Activated CD4-positive, alpha-beta T cell treated with anti-CD3 and anti-CD28 coated beads, Interleukin-2, amount 10 ng/mL, durations not matched to agents 7 days and 5 days (primary cell): ENCODE results near the gene LTB4R2. TPM values are rescaled to one million over a fixed set of nuclear protein-coding genes. Genes with fewer than 3 reads are reported as not detected.
A peak's percentile ranks its signal among the peaks of the same experiment; 100 is the strongest.

Experiments
- CTCF ChIA-PET: fragments of 350-600 bp; sonication (Branson Sonifier 250); formaldehyde crosslinking; loops from one replicate; lab custom pipeline; 2021; ENCODE audit warnings: antibody characterized with exemption; lab: Charles Lee
- POLR2A ChIA-PET: fragments of 350-600 bp; sonication (Branson Sonifier 250); formaldehyde crosslinking; loops from one replicate; lab custom pipeline; 2021; ENCODE audit warnings: antibody characterized with exemption; lab: Charles Lee
- DNase-seq: peaks from one replicate; pipeline ENCODE4 v3.0.0-alpha.2; 2020
- H3K27ac Mint-ChIP-seq: one replicate; pipeline ENCODE4 v1.8.0; 2021; ENCODE audit warnings: mild to moderate bottlenecking, moderate library complexity, mixed read lengths
- H3K27me3 Mint-ChIP-seq: one replicate; pipeline ENCODE4 v1.8.0; 2021; ENCODE audit warnings: mixed read lengths
- H3K36me3 Mint-ChIP-seq: one replicate; pipeline ENCODE4 v1.8.0; 2021; ENCODE audit warnings: low read depth, mixed read lengths
- H3K4me1 Mint-ChIP-seq: one replicate; pipeline ENCODE4 v1.8.0; 2021; ENCODE audit warnings: mixed read lengths
- H3K4me3 Mint-ChIP-seq: one replicate; pipeline ENCODE4 v1.8.0; 2021; ENCODE audit warnings: mild to moderate bottlenecking, moderate library complexity, mixed read lengths
- H3K9me3 Mint-ChIP-seq: one replicate; pipeline ENCODE4 v1.8.0; 2021; ENCODE audit warnings: mixed read lengths
- total RNA-seq, 2 experiments: library from RNA; stranded (reverse); gene quantifications; one replicate each; pipeline ENCODE4 v1.2.3, GENCODE V29; 2021

The LTB4R2 gene
- total RNA-seq, 2 experiments from 2014 or later: 18.6 to 21.7 TPM

DNA sequence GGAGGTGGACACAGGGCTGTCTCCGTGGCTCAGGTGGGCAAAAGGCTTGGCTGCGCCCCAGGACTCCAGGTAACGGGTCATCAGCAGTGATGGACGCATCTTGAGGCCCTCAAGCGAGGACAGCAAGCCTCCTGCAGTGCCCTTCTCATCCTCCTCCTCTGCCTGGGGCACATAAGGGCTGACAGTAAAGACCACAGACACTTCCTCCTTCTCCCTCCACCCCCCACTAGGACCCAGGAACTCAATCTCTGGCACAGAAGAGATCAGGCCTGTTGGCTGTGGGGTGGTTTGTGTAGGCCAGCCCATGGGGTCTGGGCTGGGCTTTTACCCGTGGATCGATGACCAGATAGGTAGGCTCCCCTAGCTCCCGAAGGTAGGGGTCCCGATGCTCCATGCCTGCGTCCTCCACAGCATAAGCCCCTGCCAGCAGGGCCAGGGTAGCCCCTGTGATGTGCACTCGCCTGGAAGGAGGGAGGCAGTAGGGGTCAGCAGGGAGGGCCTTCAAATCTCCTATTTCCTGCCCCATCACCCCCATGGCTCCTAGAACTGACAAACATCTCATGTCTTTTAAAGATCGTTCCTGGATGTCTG lies 19.2 kb downstream of the LTB4R2 start:
- no peak for DNase-seq
- POLR2A ChIA-PET: no interaction called here
- H3K27ac Mint-ChIP-seq: peak overlapping the region; percentile 38
- peaks cover 25% of the 10 kb centered on the region for H3K27me3 Mint-ChIP-seq
- no peak overlapping the region for H3K4me3 Mint-ChIP-seq
- H3K4me1 Mint-ChIP-seq: peaks cover 53% of the 10 kb centered on the region
- CTCF ChIA-PET: interaction anchor here (0.8 to 13.5 kb wide), 8 partner anchors 8 to 108 kb away, joined by 3 to 136 read pairs (median 7); partner anchors contain the start of genes CBLN3, CIDEB, KHNYN and LTB4R
- no peaks in the 10 kb centered on the region for H3K9me3 Mint-ChIP-seq
- no peaks in the 10 kb centered on the region for H3K36me3 Mint-ChIP-seq

DNA sequence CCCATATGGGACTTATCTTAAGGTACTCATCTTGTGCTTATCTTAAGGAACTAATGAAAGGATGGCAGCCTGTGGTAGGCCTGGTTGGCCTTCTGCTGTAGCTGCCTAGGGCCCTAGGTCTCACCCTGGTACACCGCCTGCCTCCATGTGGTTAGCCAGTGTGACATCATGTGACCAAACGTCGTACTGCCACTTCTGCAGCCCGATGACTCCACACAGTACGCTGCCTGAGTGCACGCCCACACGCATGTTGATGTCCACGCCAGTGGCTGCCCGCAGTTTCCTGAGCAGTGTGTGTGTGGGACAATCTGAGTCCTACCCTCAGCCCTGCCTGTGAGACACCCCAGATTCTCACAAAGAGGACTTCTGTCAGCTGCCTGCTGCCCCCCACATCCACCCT lies 19.8 kb downstream of the LTB4R2 start:
- peak; percentile 52 for DNase-seq
- ChIA-PET CTCF (interaction anchor here (1.0 to 13.5 kb wide), 8 partner anchors 9 to 107 kb away, joined by 3 to 136 read pairs (median 7); partner anchors contain the start of genes CIDEB, LTB4R, LTB4R2 and RIPK3), POLR2A (no interaction called here)
- no peaks in the 10 kb centered on the region for H3K9me3 Mint-ChIP-seq
- H3K27ac Mint-ChIP-seq: no peak overlapping the region
- H3K4me1 Mint-ChIP-seq: peaks cover 57% of the 10 kb centered on the region
- no peak overlapping the region for H3K4me3 Mint-ChIP-seq
- H3K36me3 Mint-ChIP-seq: no peaks in the 10 kb centered on the region
- H3K27me3 Mint-ChIP-seq: peaks cover 29% of the 10 kb centered on the region

DNA sequence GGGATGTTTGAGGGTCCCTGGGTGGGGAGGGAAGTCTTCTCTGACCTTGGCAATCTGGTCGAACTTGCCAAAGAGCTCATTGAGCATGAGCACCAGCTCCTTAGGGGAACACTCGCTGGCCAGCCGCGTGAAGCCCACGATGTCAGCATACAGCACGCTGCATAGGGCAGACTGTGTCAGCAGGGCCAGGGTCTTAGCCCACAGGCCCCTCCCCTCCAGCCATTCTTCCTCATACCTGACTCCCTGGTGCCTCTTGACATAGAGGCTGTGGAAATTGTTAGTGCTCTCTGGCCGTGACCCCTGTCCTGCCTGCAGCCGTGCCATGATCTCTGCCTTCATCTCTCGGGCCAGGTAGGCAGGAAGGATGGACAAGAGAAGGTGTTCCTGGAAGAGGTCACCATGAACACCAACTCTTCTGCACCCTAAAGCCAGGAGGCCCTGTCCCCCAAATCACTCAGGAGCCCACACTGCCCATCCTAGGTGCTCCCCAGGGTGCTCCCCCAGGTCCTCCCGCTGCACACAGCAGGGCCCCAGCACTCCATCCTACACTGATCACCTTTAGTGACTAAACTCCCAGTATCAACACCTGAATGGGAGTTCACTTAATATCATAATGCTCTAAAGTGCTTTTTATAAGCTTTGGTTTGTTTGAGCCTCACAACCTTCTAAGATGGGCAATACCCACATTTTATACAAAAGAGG lies 21.2 kb downstream of the LTB4R2 start:
- POLR2A ChIA-PET: no interaction called here
- Mint-ChIP-seq H3K4me1 (peaks cover 67% of the 10 kb centered on the region), H3K27ac (no peak overlapping the region), H3K4me3 (no peak overlapping the region), H3K36me3 (peaks cover 10% of the 10 kb centered on the region), H3K27me3 (peaks cover 36% of the 10 kb centered on the region), H3K9me3 (no peaks in the 10 kb centered on the region)
- CTCF ChIA-PET: interaction anchor here (0.7 to 13.5 kb wide), 7 partner anchors 21 to 194 kb away, joined by 3 to 136 read pairs (median 5); partner anchors contain the start of genes CBLN3, CIDEB, KHNYN and LTB4R
- no peak for DNase-seq

- Mint-ChIP-seq H3K4me3 (peak overlapping the region; percentile 30), H3K27me3 (peaks cover 38% of the 10 kb centered on the region), H3K27ac (peak overlapping the region; percentile 74), H3K36me3 (peaks cover 15% of the 10 kb centered on the region), H3K4me1 (peaks cover 69% of the 10 kb centered on the region), H3K9me3 (no peaks in the 10 kb centered on the region)
- ChIA-PET CTCF (interaction anchor here (0.5 to 13.5 kb wide), 17 partner anchors 10 to 112 kb away, joined by 3 to 136 read pairs (median 5); partner anchors contain the start of genes CBLN3, CIDEB, KHNYN and LTB4R), POLR2A (no interaction called here)
- no peak for DNase-seq
Measured at GRCh38 chr14:24331731-24332267, 21.9 kb downstream of the LTB4R2 start.

DNA sequence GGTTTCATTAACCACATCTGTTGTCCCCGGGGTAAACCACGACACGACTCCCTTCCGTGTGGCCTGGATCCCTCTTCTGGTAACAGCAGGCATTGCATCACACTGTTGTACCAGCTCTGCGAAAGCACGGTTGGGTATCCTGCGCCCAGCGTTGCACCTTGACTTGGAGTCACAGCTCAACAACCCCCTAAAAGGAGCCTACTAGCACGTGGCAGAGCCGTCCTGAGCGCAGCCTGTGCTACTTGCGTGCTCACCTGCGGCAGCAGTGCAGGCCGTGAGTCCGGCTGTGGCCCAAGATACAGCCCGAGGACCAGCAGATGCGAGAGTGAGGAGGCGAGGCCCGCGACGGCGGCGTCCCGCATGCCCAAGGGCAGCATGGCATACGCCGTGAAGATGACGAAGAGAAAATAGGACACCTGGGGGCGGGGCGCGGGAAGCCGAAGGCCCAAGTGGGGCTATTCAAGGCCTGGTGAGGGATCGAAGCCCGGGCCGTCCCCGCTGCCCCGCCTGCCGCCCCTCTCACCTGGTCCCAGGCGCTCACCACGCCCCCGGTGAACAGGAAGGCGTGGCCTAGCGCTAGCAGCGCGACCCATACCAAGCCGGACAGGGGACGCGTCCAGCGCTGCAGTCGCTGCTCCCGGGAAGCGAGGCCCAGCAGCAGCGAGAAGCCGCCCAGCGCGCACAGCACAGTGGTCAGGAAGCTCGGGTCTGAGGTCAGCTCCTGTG lies 22.5 kb downstream of the LTB4R2 start:
- H3K4me3 Mint-ChIP-seq: peak overlapping the region; percentile 30
- POLR2A ChIA-PET: interaction anchor here (0.6 to 2.0 kb wide), 3 partner anchors 99 to 117 kb away, joined by 6 to 18 read pairs (median 7); partner anchors contain the start of genes KHNYN, MDP1 and SDR39U1
- peaks cover 64% of the 10 kb centered on the region for H3K4me1 Mint-ChIP-seq
- peak; percentile 92 for DNase-seq
- H3K36me3 Mint-ChIP-seq: peaks cover 17% of the 10 kb centered on the region
- CTCF ChIA-PET: interaction anchor here (0.5 to 13.5 kb wide), 30 partner anchors 8 to 250 kb away, joined by 3 to 136 read pairs (median 5); partner anchors contain the start of genes CBLN3, CIDEB, KHNYN and LTB4R
- H3K27ac Mint-ChIP-seq: peak overlapping the region; percentile 74
- no peaks in the 10 kb centered on the region for H3K9me3 Mint-ChIP-seq
- peaks cover 38% of the 10 kb centered on the region for H3K27me3 Mint-ChIP-seq

GRCh38 chr14:24334431-24335291 lies 24.7 kb downstream of the LTB4R2 start, which contains the start of gene ADCY4:
Gene ADCY4 (minus strand): TSS chr14:24335071. CDS start chr14:24334652, 419 bp downstream.
- Mint-ChIP-seq H3K4me3 (peak within 1 kb of the TSS; percentile 28), H3K27ac (no peak within 1 kb of the TSS), H3K9me3 (no peaks in the 10 kb centered on the region), H3K36me3 (peaks cover 30% of the 10 kb centered on the region), H3K4me1 (peaks cover 62% of the 10 kb centered on the region), H3K27me3 (peaks cover 38% of the 10 kb centered on the region)
- ChIA-PET CTCF (interaction anchor here (1.0 to 13.5 kb wide), 14 partner anchors 11 to 221 kb away, joined by 3 to 136 read pairs (median 6); partner anchors contain the start of genes CBLN3, CIDEB, DCAF11 and KHNYN), POLR2A (interaction anchor here (1.7 to 2.0 kb wide), 2 partner anchors 96 to 102 kb away, joined by 4 to 18 read pairs; partner anchors contain the start of gene KHNYN)
- no peak for DNase-seq

- POLR2A ChIA-PET: no interaction called here
- Mint-ChIP-seq H3K27ac (no peak overlapping the region), H3K4me3 (no peak overlapping the region), H3K27me3 (peaks cover 35% of the 10 kb centered on the region), H3K36me3 (peaks cover 30% of the 10 kb centered on the region), H3K4me1 (peaks cover 63% of the 10 kb centered on the region), H3K9me3 (no peaks in the 10 kb centered on the region)
- DNase-seq: no peak
- CTCF ChIA-PET: interaction anchor here (1.0 to 2.4 kb wide), 6 partner anchors 15 to 101 kb away, joined by 3 to 13 read pairs (median 3); no protein-coding TSS in a partner anchor
Measured at GRCh38 chr14:24335461-24336171, 25.7 kb downstream of the LTB4R2 start.

- no peak overlapping the region for H3K4me3 Mint-ChIP-seq
- H3K9me3 Mint-ChIP-seq: no peaks in the 10 kb centered on the region
- DNase-seq: no peak
- ChIA-PET CTCF (interaction anchor here (1.0 to 6.0 kb wide), 6 partner anchors 14 to 100 kb away, joined by 3 to 35 read pairs (median 4); partner anchors contain the start of genes CBLN3 and KHNYN), POLR2A (interaction anchor here (0.5 kb wide), 1 partner anchor 93 kb away, joined by 3 read pairs; the partner anchor contains the start of gene KHNYN)
- H3K27ac Mint-ChIP-seq: no peak overlapping the region
- peaks cover 51% of the 10 kb centered on the region for H3K4me1 Mint-ChIP-seq
- H3K27me3 Mint-ChIP-seq: peaks cover 31% of the 10 kb centered on the region
- peaks cover 30% of the 10 kb centered on the region for H3K36me3 Mint-ChIP-seq
Measured at GRCh38 chr14:24337144-24337823, 27.3 kb downstream of the LTB4R2 start.

DNA sequence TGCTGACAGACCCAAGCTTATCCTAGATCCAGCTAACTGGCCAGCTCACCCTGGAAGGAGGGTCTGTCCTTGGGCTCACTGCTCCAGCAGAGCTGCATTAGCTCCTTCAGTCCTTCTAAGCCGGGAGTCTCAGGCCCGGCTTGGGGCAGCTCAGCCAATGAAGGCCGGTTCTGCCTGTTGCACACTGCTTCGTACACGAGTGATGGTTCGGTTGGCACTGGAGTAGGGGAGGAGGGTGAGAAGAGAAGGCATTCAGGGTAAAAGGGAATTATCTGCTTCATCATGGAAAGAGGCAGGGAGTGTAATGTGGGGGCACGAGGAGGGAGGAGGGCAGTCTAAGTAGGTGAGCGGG lies 27.9 kb downstream of the LTB4R2 start:
- H3K27me3 Mint-ChIP-seq: peaks cover 33% of the 10 kb centered on the region
- peaks cover 30% of the 10 kb centered on the region for H3K36me3 Mint-ChIP-seq
- H3K4me3 Mint-ChIP-seq: peak overlapping the region; percentile 94
- H3K9me3 Mint-ChIP-seq: no peaks in the 10 kb centered on the region
- DNase-seq: no peak
- peaks cover 47% of the 10 kb centered on the region for H3K4me1 Mint-ChIP-seq
- no peak overlapping the region for H3K27ac Mint-ChIP-seq
- ChIA-PET POLR2A (interaction anchor here (0.9 kb wide), 1 partner anchor 94 kb away, joined by 4 read pairs; no protein-coding TSS in a partner anchor), CTCF (interaction anchor here (1.0 to 6.0 kb wide), 5 partner anchors 22 to 99 kb away, joined by 3 to 35 read pairs (median 4); partner anchors contain the start of genes CBLN3, KHNYN and TINF2)

DNA sequence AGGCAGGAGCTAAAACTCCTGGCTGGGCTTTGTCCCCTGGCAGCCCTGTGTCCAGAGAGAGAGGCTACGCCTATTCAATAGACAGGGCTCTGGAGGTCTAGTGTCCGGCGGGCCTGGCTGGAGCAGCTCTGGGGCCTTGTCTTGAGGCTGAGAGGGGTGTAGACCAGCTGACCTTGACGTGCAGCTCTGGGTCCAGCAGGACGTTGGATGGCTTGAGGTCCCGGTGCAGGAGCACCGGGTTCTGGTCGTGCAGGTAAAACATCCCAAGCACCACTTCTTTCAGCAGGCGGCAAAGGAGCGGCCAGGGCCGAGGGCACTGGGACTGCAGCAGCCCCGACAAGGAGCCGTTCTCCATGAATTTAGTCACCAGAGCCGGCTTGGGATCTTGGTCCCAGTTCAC lies 28.9 kb downstream of the LTB4R2 start:
- H3K36me3 Mint-ChIP-seq: peaks cover 30% of the 10 kb centered on the region
- peaks cover 41% of the 10 kb centered on the region for H3K4me1 Mint-ChIP-seq
- no peak overlapping the region for H3K27ac Mint-ChIP-seq
- H3K27me3 Mint-ChIP-seq: peaks cover 32% of the 10 kb centered on the region
- H3K9me3 Mint-ChIP-seq: no peaks in the 10 kb centered on the region
- ChIA-PET CTCF (interaction anchor here (0.7 to 6.0 kb wide), 5 partner anchors 11 to 98 kb away, joined by 3 to 35 read pairs (median 6); partner anchors contain the start of genes CBLN3, KHNYN and TINF2), POLR2A (no interaction called here)
- H3K4me3 Mint-ChIP-seq: peak overlapping the region; percentile 94
- no peak for DNase-seq
